HEK293 (cell line): Measurements from ENCODE around the gene SPOCK1.

Source experiments
- SETDB1 ChIP-seq: IDR thresholded peaks from one replicate; pipeline ENCODE4 v1.6.1; 2017; ENCODE audit warnings: mild to moderate bottlenecking, low read length, moderate library complexity, mixed read lengths; ENCODE audit not compliant: insufficient read length
- TF ChIP-seq, protein P1 (sequence below): fragments of 450-650 bp; formaldehyde crosslinking; IDR thresholded peaks from 2 replicates; pipeline ENCODE4 v1.5.1; 2016; ENCODE audit warnings: missing biosample characterization, missing genetic modification characterization, low read depth

- TF ChIP-seq, protein P1, sequence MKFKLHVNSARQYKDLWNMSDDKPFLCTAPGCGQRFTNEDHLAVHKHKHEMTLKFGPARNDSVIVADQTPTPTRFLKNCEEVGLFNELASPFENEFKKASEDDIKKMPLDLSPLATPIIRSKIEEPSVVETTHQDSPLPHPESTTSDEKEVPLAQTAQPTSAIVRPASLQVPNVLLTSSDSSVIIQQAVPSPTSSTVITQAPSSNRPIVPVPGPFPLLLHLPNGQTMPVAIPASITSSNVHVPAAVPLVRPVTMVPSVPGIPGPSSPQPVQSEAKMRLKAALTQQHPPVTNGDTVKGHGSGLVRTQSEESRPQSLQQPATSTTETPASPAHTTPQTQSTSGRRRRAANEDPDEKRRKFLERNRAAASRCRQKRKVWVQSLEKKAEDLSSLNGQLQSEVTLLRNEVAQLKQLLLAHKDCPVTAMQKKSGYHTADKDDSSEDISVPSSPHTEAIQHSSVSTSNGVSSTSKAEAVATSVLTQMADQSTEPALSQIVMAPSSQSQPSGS (tag by site-specific recombination) = no peak
- no peak for TF ChIP-seq SETDB1
These were observed 377.1 kb downstream of the SPOCK1 start for GRCh38 chr5:137122075-137122474.
